ENCODE data around the gene FCAMR. TPM values are rescaled to one million over a fixed set of nuclear protein-coding genes. Genes with fewer than 3 reads are reported as not detected.

FCAMR gene
- total and polyA plus RNA-seq, 2 of the 4 experiments (the other 2 are of a cell fraction), result not detected

GRCh38 chr1:207002724-207003146 is 32.5 kb upstream of the FCAMR start:
- WGBS, 2 experiments (ENCODE audit: extremely low coverage in 2 of 2, insufficient read length in 1 of 2), result no CpG with 5 or more reads among the region's 1 CpG
- CTCF ChIA-PET, result interaction anchor here (0.9 kb wide), 1 partner anchor 36 kb away, joined by 3 read pairs; no protein-coding TSS in a partner anchor
- no peaks in the 10 kb centered on the region for H3K36me3 ChIP-seq (ENCODE audit: control insufficient read depth, insufficient read depth, low read length)
- H2BK5ac ChIP-seq (ENCODE audit: low read depth, low read length, poor library complexity, severe bottlenecking), result no peak overlapping the region
- H2AK5ac ChIP-seq (ENCODE audit: low read depth, low read length), result no peak overlapping the region
- no peaks in the 10 kb centered on the region; the same call in 1 of the 2 replicates for H3K27me3 ChIP-seq (ENCODE audit: control insufficient read depth, insufficient read depth, low read length)
- H3K4me2 ChIP-seq (ENCODE audit: low read depth, low read length), result no peak overlapping the region
- no peak overlapping the region for H2BK20ac ChIP-seq (ENCODE audit: low read depth, low read length)
- no peak overlapping the region for H3K18ac ChIP-seq (ENCODE audit: low read depth, low read length)
- POLR2A ChIA-PET (ENCODE audit: unreplicated experiment), result no interaction called here
- H4K20me1 ChIP-seq (ENCODE audit: insufficient read depth, low read length), result no peaks in the 10 kb centered on the region
- no peak overlapping the region for H3K14ac ChIP-seq (replicated peaks; ENCODE audit: low read depth, low read length)
- no peak overlapping the region for H4K5ac ChIP-seq (ENCODE audit: low read depth, low read length)
- no TSS peak for BruUV-seq (replicated peaks)
- H3K9me1 ChIP-seq (ENCODE audit: insufficient read depth, low read length), result peaks cover 6% of the 10 kb centered on the region
- TF ChIP-seq CEBPB (IDR thresholded peaks at IDR 0.05; ENCODE audit: low read depth, low read length), result no peak
- no peak for TF ChIP-seq RAD21 (IDR thresholded peaks at IDR 0.05; ENCODE audit: low read length)
- TF ChIP-seq NFE2L2 (IDR thresholded peaks at IDR 0.05; ENCODE audit: low read depth, low read length), result no peak
- TF ChIP-seq ELK1 (IDR thresholded peaks at IDR 0.05; ENCODE audit: borderline replicate concordance, low read depth, low read length), result no peak
- no peak for TF ChIP-seq POLR2A (IDR thresholded peaks at IDR 0.05; ENCODE audit: low read depth, low read length)
- no peak for TF ChIP-seq CTCF (conservative IDR thresholded peaks at IDR 0.05; ENCODE audit: low read depth, low read length)
- TF ChIP-seq MAFK (IDR thresholded peaks at IDR 0.05; ENCODE audit: low read depth, low read length), result no peak
- TF ChIP-seq RCOR1 (IDR thresholded peaks at IDR 0.05; ENCODE audit: insufficient replicate concordance, low read length), result no peak
- no peak for TF ChIP-seq RFX5 (IDR thresholded peaks at IDR 0.05; ENCODE audit: low read depth, low read length)
- TF ChIP-seq BHLHE40 (IDR thresholded peaks at IDR 0.05; ENCODE audit: low read depth, low read length), result no peak
- no peak for TF ChIP-seq MAZ (IDR thresholded peaks at IDR 0.05; ENCODE audit: borderline replicate concordance, low read depth, low read length)
- no peak for TF ChIP-seq FOS (IDR thresholded peaks at IDR 0.05; ENCODE audit: low read depth, low read length)
- ATAC-seq (ENCODE audit: low read depth) (no peak), DNase-seq (peak; percentile 26)
- H4K91ac ChIP-seq (ENCODE audit: insufficient read depth, low read depth, low read length), result no peak overlapping the region
- dilution Hi-C loops (cut with HindIII; ENCODE audit: low sequenced_read_pairs, unreplicated experiment) (no loop called here), intact Hi-C loops (cut with micrococcal nuclease) (no loop called here), in situ Hi-C loops (cut with MboI; ENCODE audit: low sequenced_read_pairs) (no loop called here)
- H3K9me3 ChIP-seq (ENCODE audit: control insufficient read depth, insufficient read depth, low read length), result no peaks in the 10 kb centered on the region
- no peak overlapping the region for H2AK9ac ChIP-seq (replicated peaks; ENCODE audit: low read depth, low read length, poor library complexity)
- no peak overlapping the region for H4K8ac ChIP-seq (ENCODE audit: low read depth in 2 of 2, low read length in 2 of 2)
- H3K9ac ChIP-seq (ENCODE audit: low read depth, low read length), result no peak overlapping the region
- H2AFZ ChIP-seq (replicated peaks; ENCODE audit: low read length, poor library complexity), result peak overlapping the region; percentile 37
- no peak overlapping the region for H3K27ac ChIP-seq (ENCODE audit: insufficient read depth, low read length)
- no peaks in the 10 kb centered on the region for H3K79me1 ChIP-seq (ENCODE audit: low read depth in 1 of 2, low read length in 2 of 2)
- H2BK15ac ChIP-seq (ENCODE audit: low read depth, low read length), result no peak overlapping the region
- H3K23ac ChIP-seq (ENCODE audit: low read depth, low read length), result no peak overlapping the region
- H3K4ac ChIP-seq (ENCODE audit: low read depth, low read length), result no peak overlapping the region
- H3K4me1 ChIP-seq (ENCODE audit: control insufficient read depth, insufficient read depth, low read length), result peaks cover 6% of the 10 kb centered on the region
- no peak overlapping the region for H2BK120ac ChIP-seq (ENCODE audit: low read depth, low read length)
- H3K4me3 ChIP-seq (ENCODE audit: insufficient read depth, low read depth, low read length), result no peak overlapping the region
- no peak overlapping the region for H3K56ac ChIP-seq (ENCODE audit: extremely low read depth, insufficient read depth, low read length)

All from IMR-90 (cell line).